Measurements from ENCODE around the gene SPATA46.

Gene SPATA46

DNA sequence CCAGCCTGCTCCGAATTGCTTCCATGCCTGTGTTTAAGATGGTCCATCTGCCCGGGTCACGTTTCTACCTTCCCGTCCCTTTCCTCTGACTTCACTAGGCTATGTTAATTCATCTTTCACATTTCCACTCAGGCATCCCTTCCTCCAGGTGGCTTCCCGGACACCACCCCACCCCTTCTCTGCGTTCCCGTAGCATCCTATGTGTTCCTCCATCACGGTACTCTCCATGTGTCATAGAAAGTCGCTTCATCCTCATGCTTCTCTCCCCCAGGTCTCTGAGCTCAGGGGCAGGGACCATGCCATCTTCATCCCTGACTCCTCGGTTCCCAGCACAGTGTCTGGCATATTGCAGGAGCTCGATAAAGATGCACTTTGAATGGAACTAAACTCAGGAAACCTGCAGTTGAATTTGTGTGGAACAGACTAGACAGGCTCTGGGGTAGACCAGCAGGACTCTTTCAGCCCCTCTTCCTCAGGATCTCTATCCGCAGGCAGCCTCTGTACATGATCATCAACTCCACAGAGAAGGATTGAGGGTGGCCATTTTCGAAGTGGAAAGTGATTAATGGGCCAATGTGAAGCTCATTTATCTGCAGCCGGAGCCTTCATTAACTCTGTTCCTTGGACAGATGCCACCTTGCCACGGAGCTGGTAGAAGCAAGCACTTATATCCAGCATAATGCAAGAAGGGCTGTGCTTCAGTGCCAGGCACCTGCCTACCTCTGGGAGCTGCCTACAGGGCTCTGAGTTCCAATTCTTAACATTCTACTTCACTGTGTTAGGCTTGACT lies 13.9 kb upstream of the SPATA46 start:
- DNase-seq (ENCODE audit: low spot score) = no peak

DNA sequence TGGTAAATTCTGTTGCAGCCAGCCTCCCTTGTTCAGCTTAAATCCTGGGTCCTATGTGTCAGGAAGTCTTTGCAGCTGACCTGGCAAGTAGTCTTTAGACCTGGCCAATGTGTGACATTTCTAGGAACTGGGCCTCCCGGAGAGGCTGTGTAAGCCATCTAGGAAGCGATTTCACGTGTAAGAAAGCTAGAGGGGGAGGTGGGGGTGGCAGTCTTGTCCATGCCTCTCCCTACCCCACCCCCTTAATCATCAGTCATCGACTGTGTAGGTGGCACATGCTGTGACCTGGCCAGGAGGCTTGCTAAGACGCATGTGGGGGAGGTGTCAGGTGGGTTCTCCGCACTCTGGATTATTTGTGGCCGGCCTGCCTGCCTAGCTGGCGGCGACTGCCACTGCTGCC lies 13.3 kb upstream of the SPATA46 start:
- no peak for DNase-seq (ENCODE audit: low spot score)

DNA sequence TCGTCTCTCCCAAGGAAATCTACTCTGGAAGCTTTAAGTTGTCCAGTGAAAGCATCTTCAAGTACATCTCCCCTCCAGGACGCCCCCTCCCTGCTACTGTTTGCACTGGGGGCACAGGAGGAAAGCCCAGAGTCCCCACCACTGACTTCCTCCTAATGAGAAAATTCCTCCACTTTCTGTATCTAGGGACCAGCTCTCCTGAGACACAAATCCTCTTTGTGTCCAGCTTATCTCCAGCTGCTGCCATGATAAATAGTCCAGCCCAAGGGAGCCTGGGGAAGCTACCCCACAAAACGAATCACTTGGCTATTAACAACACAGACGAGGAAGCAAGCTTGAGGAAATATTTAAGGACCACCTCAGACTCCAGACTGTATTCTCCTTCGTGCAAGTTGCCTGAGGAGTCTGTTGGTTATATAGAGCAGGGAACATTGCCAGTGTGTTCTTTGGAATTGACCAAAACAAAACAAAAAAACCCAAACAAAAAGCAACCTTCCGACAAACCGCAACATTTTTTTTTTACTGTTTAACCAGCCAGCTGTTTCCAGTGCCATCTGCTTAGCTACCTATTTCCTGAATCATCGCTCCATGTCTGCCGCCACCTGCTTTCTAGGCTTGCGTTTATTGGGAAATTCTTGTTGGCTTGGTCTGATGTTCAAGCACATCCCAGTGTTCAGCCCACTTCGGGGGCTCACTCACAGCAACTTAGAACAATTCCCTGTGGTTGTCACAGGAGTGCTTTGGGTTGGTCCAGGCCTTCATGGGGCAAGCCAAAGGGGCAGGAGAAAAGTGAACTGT lies 12.6 kb upstream of the SPATA46 start:
- no peak for DNase-seq (ENCODE audit: low spot score)

DNA sequence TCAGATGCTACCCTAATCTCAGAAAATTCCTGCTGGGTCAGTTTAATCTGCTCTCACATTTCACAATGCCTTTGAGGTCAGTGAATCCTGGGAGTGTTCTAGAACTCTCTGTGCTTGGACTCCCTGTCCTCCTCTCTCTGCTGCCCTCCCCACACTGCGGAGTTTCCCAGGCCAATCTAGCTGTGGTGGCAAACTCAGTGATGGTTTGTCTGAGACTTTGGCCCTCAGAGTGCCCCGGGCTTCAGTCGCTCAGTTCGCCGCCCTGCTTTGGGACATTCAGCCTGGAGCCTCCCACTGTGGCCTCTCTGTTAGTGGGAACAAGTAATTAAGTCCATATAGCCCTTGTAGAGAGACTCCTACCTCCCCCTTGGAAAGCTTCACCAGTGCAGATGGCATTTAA lies 12.0 kb upstream of the SPATA46 start:
- DNase-seq (ENCODE audit: low spot score) = no peak

DNA sequence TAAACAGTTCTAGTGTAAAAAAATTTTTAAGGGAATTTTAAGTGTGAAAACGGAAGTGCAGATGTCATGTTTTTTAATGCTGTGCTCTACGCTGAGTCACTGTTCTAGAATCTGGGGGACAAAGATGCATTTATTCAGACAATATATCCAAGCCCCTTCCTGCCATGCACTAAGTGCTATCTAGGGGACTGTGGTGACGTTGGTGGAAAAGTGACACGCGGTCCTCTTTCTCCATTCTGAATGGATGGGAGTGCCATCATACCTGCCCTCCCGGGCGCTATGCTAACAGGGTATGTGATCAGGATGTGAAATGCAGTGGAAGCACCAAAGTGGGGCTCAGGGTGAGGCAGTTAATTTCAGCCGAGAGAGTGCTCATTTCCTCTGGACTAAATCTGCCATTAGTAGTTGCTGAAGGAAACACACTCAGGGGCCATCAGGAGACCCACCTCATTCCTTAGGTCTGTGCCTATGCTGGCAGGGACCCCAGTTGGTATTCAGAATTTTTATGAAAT lies 11.5 kb upstream of the SPATA46 start:
- no peak for DNase-seq (ENCODE audit: low spot score)

DNA sequence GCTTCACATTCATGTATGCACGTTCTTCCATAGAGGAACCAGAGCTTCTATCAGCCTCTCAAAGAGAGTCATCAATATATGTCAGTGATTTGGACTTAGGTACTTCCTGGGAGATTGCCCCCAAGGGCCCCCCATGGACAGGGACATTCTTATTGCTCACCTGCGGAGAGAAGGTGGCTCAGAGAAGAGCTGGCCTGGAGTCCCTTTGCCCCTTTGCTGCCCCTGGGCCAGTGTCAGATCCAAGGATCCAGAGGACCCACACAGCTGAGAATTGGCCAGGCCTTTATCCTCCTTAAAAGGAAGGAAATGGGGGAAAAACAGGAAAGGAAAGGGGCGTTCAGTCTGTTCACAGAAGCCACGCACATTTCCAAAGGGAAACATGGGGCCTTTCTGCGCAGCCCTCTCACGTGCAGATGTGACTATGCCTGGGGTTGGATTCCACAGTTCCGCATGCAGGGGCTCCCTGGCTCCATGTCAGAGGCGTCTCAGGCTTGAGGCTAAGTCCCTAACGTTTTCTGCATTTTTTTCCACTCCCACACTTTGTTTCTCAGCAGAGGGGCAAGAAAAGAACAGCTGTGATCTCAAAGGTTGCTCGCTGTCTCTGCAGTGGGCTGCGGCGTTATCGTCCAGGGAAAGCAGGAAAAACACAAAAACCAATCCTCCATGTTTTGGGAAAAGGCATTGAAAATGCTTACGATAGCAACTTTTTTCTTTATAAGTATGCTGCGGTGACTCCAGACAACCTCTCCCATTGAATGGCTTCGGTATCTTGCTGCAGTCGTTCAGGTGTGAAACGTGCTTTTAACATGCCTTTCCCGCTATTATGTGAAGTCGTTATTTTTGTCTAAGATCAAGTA lies 10.8 kb upstream of the SPATA46 start:
- no peak for DNase-seq (ENCODE audit: low spot score)

DNA sequence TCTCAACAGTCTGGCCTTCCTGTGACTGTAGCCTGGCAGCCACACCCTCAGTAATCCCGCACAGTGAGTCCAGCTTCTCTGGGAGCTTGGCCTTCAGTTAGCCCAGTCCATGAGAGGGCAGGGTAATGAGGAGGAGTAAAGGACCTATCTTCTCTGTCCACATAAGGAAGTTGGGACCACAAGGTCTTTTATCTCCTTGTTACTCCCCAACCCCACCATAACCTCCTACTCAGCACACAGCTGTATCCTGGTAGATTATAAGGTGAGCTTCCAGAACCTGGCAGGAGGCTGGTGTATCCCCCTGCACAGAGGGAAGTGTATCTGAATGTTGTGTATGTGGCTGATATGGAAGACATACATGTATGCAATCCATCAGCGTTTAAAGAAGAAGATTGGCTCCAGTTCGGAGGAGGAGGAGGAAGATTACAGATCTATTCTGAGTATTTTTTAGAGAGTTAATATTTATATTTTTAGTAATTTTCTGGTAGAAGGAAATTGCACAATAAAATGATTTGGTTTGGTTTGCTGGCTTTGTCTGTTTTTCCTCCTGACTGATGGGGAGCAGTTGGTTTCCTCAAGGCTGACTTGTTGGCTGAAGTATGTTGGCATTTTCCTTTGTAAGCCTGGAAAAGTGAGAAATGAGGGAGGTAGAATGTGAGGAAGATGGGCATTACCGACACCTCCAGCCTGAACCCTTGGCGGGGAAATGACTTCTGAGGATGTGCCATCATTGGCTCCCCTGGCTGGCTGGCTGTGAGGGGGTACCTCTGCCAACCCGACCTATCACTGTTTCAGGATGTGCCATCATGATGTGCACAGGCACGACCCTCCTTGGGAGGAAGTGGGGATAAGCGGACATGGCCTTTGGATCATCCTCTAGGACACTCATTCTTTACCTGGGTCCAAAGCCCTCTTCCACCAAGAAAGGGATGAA lies 9.9 kb upstream of the SPATA46 start:
- DNase-seq (ENCODE audit: low spot score) = no peak

DNA sequence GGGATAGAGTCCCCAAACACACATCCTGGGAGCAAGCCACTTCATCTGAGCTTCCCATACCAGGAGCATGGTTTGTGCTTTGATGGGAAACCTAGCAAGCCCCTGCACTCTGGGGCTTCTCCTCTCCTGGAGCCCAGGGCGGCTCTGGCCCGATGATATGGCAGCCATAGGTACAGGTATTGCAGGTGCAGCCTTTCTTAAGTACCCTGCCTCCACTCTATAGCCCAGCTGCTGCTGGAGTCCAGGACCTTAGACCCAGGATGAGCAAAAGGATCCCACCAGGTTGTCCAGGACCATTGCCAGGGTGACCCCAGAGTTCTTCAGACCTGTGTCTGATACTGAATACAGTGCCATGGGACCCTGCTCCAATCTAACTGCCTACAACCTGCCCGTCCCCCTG lies 9.0 kb upstream of the SPATA46 start:
- DNase-seq (ENCODE audit: low spot score) = no peak

DNA sequence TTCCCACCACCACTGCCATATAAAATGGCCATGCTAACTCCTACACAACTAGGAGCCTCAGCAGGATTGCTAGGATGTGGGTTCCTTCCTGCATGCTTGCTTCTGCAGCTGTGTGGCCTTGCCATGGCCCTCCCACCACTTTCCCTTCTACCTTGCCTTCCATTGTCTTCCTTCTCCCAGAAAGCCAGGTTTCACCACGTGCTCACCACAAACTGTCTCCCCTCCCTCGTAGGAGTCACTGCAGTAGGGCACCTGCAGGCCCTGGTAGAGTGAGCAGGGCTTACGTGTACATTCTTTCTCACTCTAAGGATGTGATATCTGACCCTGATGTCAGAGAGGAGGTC lies 8.6 kb upstream of the SPATA46 start:
- DNase-seq (ENCODE audit: low spot score) = no peak

DNA sequence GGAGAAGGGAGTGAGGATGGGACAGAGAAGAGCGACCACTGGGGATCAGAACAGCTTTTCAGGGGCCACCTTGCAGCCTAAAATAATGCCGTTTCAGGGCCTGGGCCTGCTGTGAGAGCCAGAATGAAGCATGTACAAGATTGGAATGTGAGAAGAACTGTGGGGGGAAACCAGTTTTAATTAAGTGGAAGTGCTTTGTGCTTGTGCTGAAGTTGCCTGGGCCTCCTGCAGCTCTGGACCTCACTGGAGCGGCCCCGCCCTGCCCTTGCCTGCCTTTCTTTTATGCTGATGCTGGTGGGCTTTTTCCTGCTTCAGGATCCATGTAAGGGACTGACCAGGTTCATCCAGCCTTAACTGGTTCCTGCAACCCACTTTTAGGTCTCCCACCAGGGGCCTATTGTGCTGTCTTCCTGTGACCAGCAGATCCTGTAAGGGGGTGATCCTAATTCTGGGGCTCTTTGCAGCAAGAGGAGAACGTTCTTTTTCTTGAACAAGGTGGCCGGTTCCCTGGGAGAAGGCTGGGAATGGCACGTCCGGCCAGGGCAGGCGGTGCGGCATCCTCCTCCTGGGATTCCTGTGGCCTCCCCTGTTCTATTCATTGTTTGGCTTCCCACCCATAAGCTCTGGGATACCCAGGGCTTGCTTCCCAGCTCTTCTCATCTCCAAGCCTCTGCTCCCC lies 8.1 kb upstream of the SPATA46 start:
- DNase-seq (ENCODE audit: low spot score) = no peak

DNA sequence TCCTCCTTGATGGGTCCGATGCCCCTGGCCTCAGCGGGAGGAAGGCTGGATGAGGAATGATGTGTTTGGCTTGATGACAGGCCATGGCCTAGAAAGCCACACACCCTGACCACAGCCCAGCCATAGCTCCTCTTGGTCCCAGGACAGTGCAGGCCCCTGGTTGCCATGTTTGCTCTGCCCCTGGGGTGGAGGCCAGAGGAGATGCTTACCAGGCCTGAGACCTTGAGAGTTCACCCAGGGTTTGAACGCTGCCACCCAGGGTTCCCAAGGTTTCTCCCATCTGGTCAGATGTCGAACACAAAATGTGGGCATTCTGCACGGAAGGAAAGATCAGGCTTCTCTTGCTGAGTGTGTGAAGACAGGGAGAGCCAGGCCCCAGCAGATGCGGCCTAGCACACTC lies 7.5 kb upstream of the SPATA46 start:
- DNase-seq (ENCODE audit: low spot score) = no peak

DNA sequence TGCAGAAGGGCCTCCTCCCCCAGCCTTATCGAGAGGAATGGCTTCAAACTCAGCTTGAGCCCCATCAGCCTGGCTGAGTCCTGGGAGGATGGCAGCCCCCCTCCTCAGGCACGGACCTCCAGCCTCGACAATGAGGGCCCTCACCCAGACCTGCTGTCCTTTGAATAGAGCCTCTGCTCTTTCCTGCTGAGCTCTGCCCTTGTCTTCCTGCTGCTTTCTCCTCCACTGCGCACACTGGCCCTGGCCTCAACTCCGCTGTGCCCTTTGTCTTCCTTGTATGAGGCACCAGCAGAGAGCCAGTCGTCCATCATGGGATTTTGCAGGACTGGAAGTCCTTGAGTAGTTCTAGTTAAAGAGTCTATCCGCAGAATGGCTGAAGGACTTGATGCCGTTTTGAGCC lies 6.9 kb upstream of the SPATA46 start:
- DNase-seq (ENCODE audit: low spot score) = no peak

DNA sequence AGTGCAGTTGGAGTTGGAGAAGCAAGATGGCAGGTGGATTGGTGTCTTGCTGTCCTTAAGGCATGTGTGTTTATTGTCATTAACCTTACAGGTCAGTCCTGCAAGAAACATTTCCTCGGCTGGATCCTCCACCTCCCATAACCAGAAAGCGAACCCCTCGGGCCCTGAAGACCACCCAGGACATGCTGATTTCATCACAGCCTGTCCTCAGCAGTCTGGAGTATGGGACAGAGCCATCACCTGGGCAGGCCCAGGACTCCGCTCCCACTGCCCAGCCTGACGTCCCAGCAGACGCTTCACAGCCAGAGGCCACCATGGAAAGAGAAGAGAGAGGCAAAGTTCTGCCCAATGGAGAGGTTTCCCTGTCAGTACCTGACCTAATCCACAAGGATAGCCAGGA lies 6.4 kb upstream of the SPATA46 start:
- DNase-seq (ENCODE audit: low spot score) = no peak

DNA sequence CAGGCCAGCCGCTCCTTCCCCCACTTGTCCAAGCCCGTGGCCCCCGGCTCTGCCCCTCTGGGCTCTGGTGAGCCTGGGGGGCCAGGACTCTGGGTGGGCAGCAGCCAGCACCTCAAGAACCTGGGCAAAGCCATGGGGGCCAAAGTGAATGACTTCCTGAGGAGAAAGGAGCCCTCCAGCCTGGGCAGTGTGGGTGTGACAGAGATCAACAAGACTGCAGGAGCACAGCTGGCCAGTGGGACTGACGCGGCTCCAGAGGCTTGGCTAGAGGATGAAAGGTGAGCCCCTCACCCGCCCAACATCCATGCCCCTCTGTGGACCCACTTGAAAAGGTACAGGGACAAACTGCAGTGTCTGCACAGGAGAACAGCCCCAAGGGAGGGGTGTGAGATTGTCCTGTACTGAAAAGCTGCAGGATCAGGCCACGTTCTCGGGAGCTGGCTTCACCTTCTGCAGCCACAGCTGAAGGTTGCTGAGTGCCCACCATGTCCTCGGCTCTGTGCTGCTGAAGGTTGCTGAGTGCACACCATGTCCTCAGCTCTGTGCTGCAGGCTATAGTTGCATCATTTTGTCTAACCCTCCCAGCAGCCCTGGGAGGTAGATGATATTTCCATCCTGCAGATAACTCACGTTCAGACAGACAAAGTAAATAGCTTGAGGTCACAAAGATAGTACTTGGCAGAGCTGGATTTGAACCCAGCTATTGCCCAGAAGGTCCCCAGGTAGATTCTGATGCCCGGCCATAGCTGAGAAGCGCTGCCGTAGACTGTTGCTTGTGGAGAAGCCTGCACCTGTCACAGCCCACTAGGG lies 5.5 kb upstream of the SPATA46 start:
- DNase-seq (ENCODE audit: low spot score) = no peak

DNA sequence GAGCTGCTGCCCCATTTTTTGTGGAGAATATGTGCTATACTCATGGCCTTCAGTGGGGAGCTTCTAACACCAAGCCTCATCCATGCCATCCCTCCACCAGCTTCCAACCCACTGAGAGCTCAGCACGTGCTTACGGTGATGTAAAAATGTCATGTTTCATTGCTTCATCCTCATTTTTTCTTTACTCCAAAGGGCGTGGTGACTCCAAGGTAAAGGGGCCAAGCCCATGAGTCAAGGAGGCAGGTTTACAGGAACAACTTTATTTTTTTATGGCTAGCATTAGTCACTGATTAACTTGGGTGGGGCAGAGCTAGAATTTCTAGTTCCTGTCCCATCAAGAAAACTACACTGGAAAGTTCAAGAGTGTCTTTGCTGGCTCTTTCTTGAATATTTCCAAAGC lies 4.7 kb upstream of the SPATA46 start, which contains the start of gene C1orf226:
C1orf226 (plus strand) TSS at position 346 of the 400 bp plus-strand sequence. CDS start 174 bp downstream, outside the sequence.
- DNase-seq (ENCODE audit: low spot score) = no peak

DNA sequence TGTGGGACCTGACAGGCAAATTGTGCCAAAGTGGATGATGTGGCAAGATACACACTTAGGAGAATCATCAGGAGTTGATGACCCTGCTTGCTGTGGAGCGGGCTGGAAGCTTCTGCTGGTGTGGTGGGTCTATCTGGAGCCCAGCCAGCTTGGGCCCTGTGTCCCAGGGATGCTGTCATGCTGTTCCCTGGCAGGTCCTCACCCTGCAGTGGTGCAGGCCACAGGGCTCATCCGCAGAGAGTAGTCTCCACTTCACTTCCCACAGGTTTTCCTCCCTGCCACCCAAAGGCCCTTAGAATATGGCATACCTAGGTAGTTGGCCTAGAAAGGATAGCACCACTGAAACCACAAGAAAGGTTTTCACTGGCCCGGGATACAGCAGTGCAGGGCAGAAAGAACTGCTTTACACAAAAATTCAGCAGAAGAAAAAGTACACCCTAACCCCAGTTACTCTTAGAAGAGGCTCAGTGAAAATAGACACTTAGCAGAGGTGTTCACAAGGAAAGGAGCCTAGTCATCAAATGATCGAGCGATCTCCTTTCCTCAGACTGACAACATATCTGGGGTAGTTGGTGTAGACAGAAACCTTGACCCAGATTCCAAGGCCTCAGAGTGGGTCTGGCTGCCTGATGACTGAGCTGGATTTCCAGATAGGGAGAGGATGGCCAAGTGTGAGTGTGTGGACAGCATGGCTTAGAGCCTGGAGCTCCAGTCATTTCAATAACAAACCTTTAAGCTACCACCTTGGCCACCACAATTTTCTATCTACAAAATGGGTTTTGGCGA lies 3.6 kb upstream of the SPATA46 start:
- no peak for DNase-seq (ENCODE audit: low spot score)

DNA sequence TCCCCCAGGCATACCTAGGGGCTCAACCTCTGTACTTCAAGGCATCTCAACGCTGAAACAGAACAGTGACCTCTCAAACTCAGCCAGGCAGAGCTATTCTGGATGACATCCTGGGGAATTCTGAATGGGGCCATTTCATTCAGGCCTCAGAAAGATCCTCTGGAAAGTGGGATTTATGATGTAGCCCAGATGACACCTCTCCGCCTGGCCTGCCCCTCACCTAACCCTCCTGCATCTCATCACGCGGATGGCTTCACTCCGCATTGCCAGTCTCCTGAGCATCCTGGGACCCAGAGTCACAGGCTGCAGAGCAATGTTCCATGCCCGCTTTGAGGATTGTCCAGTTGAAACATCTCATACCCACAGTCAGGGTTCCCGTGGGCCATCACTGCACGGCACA lies 1.2 kb downstream of the SPATA46 start:
- DNase-seq (ENCODE audit: low spot score) = no peak

DNA sequence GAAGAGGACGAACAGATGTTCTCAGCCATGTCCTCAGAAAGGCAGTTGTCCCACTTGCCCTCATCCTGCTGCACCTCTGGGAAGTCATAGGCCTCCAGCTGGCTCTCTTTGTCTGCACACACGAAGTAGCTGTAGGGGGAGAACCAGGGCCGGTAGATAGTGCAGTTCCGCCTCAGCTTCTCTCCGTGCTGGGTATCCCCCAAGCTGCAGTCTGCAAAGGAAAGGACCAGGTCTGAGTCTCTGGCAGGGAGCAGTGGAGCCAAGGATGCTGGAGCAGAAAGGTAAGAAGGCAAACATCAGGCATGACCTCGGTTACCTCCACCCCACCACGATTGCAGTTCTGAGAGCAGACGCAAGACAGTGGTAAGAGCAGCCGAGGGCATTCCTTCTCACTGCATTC lies 2.2 kb downstream of the SPATA46 start:
- no peak for DNase-seq (ENCODE audit: low spot score)
